ENCODE data around the gene TRIM56. TPM values are rescaled to one million over a fixed set of nuclear protein-coding genes. Genes with fewer than 3 reads are reported as not detected.
A peak's percentile ranks its signal among the peaks of the same experiment; 100 is the strongest.

The TRIM56 gene
- total and polyA plus RNA-seq, 2 of the 13 experiments (the other 11 are each of a cell fraction or from before 2014, with no cell fraction given): 3.2 to 7.1 TPM

DNA sequence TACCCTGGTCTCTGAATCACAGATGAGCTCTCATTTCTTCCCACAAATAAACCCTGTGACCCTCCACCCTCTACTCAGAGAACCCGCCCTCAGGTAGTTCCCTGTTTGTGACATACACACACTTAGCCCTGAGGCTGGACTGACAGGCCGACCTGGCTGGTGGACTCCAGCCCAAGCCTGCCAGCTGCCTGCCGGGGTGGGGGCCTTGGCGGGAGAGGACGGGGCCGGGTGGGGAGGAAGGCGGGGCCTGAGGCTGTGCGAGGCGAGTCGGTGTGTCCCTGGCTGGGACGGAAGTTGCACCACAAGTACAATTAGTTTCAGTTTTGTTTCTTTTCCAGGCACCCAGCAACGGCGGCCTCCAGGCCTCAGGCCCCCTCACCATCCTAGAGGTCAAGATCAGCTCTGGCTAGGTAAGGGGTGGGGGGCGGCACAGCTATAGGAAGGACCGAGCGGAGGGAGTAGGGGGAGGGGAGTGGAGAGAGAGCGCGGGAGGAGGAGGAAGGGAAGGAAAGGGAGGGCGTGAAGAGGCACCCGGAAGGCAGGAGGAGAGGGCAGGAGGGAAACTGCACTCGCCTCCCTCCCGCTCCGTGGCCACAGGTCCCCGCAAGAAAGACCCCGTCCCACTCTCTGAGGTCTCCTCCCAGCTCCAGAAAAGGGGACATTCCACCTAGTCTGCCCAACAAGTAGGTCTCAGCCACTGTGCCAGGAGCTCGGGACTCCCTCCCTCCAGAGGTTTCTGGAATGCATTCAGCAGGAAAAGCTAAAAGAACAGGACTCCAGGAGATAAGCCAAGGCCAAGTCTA, at the start of gene TRIM56 (continued):
- TF ChIP-seq ZNF703 (CRISPR knock-in tag; IDR thresholded peaks at IDR 0.05; ENCODE audit: borderline replicate concordance): no peak
- peak; percentile 95 for TF ChIP-seq ZFX (CRISPR knock-in tag; IDR thresholded peaks at IDR 0.05; ENCODE audit: low read depth)
- no peak for TF ChIP-seq IKZF5 (CRISPR knock-in tag; IDR thresholded peaks at IDR 0.05)
- TF ChIP-seq ZBTB1 (CRISPR knock-in tag; IDR thresholded peaks at IDR 0.05; ENCODE audit: borderline replicate concordance): no peak
- no peak for TF ChIP-seq ELK4 (CRISPR knock-in tag; IDR thresholded peaks at IDR 0.05; ENCODE audit: borderline replicate concordance)
- no peak for TF ChIP-seq CREBL2 (CRISPR knock-in tag; IDR thresholded peaks at IDR 0.05; ENCODE audit: borderline replicate concordance)
- TF ChIP-seq ZNF382 (CRISPR knock-in tag; IDR thresholded peaks at IDR 0.05; ENCODE audit: borderline replicate concordance): no peak
- TF ChIP-seq NR2F6 (IDR thresholded peaks at IDR 0.05): peak; percentile 26; the same call in 1 of the 2 replicates
- peak; percentile 14; the same call in 1 of the 2 replicates for TF ChIP-seq NR2F6 (CRISPR knock-in tag; IDR thresholded peaks at IDR 0.05)
- TF ChIP-seq ZNF652 (CRISPR knock-in tag; IDR thresholded peaks at IDR 0.05; ENCODE audit: borderline replicate concordance, low read depth): no peak
- TF ChIP-seq ZNF33A (CRISPR knock-in tag; IDR thresholded peaks at IDR 0.05; ENCODE audit: borderline replicate concordance): no peak
- no peak for TF ChIP-seq ARNT (IDR thresholded peaks at IDR 0.05)
- no peak for TF ChIP-seq CSRNP2 (CRISPR knock-in tag; conservative IDR thresholded peaks at IDR 0.05; ENCODE audit: low read depth)
- TF ChIP-seq MYC (CRISPR knock-in tag; IDR thresholded peaks at IDR 0.05; ENCODE audit: borderline replicate concordance): 0 out of 2 replicates have a peak, but pooled peaks have one; percentile 11
- TF ChIP-seq, protein P1, sequence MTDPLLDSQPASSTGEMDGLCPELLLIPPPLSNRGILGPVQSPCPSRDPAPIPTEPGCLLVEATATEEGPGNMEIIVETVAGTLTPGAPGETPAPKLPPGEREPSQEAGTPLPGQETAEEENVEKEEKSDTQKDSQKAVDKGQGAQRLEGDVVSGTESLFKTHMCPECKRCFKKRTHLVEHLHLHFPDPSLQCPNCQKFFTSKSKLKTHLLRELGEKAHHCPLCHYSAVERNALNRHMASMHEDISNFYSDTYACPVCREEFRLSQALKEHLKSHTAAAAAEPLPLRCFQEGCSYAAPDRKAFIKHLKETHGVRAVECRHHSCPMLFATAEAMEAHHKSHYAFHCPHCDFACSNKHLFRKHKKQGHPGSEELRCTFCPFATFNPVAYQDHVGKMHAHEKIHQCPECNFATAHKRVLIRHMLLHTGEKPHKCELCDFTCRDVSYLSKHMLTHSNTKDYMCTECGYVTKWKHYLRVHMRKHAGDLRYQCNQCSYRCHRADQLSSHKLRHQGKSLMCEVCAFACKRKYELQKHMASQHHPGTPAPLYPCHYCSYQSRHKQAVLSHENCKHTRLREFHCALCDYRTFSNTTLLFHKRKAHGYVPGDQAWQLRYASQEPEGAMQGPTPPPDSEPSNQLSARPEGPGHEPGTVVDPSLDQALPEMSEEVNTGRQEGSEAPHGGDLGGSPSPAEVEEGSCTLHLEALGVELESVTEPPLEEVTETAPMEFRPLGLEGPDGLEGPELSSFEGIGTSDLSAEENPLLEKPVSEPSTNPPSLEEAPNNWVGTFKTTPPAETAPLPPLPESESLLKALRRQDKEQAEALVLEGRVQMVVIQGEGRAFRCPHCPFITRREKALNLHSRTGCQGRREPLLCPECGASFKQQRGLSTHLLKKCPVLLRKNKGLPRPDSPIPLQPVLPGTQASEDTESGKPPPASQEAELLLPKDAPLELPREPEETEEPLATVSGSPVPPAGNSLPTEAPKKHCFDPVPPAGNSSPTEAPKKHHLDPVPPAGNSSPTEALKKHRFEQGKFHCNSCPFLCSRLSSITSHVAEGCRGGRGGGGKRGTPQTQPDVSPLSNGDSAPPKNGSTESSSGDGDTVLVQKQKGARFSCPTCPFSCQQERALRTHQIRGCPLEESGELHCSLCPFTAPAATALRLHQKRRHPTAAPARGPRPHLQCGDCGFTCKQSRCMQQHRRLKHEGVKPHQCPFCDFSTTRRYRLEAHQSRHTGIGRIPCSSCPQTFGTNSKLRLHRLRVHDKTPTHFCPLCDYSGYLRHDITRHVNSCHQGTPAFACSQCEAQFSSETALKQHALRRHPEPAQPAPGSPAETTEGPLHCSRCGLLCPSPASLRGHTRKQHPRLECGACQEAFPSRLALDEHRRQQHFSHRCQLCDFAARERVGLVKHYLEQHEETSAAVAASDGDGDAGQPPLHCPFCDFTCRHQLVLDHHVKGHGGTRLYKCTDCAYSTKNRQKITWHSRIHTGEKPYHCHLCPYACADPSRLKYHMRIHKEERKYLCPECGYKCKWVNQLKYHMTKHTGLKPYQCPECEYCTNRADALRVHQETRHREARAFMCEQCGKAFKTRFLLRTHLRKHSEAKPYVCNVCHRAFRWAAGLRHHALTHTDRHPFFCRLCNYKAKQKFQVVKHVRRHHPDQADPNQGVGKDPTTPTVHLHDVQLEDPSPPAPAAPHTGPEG (CRISPR knock-in tag; IDR thresholded peaks at IDR 0.05): no peak
- TF ChIP-seq TBL1XR1 (IDR thresholded peaks at IDR 0.05; ENCODE audit: borderline replicate concordance, low read length, partially characterized antibody): no peak
